Thoracic aorta (tissue), 2 donors: Measurements from ENCODE around the gene LRRC47. TPM values are rescaled to one million over a fixed set of nuclear protein-coding genes. Genes with fewer than 3 reads are reported as not detected.

Source experiments
- ATAC-seq: fragments of 150-250 bp; one replicate; pipeline ENCODE4 v1.8.0; 2017; ENCODE audit warnings: low read depth; ENCODE audit not compliant: insufficient number of reproducible peaks, low FRiP score
- DNase-seq: peaks from one replicate; pipeline ENCODE4 v3.0.0-alpha.2; 2020; ENCODE audit warnings: low spot score
- H3K27ac ChIP-seq, 2 donors: fragments of 200-600 bp; sonication (generic); 1 replicate in 1 of 2; 2 replicates in 1 of 2; pipeline ENCODE4 v1.5.1; 2016; ENCODE audit warnings: mild to moderate bottlenecking in 2 of 2, moderate library complexity in 2 of 2
- H3K27me3 ChIP-seq: fragments of 200-600 bp; sonication (generic); replicated peaks from 2 replicates; pipeline ENCODE4 v1.6.0; 2016; ENCODE audit warnings: mild to moderate bottlenecking; ENCODE audit not compliant: insufficient read depth
- H3K36me3 ChIP-seq: fragments of 200-600 bp; sonication (generic); one replicate; pipeline ENCODE4 v1.5.1; 2016
- H3K4me1 ChIP-seq, 2 donors: fragments of 200-600 bp; sonication (generic); 1 replicate in 1 of 2; 2 replicates in 1 of 2; pipeline versions ENCODE4 v1.5.1 to v1.6.0; 2016; ENCODE audit warnings: low read depth in 2 of 2, mild to moderate bottlenecking in 1 of 2; ENCODE audit not compliant: control insufficient read depth in 1 of 2
- H3K4me3 ChIP-seq: fragments of 200-600 bp; sonication (generic); 2 replicates; pipeline ENCODE4 v1.5.1; 2016; ENCODE audit warnings: mild to moderate bottlenecking
- H3K9me3 ChIP-seq: fragments of 200-600 bp; sonication (generic); 2 replicates; pipeline ENCODE4 v1.5.1; 2016
- CTCF ChIP-seq: fragments of 200-600 bp; sonication (generic); IDR thresholded peaks from one replicate; pipeline ENCODE4 v1.5.1; 2019; ENCODE audit warnings: antibody characterized with exemption
- total RNA-seq, 2 donors: library from RNA; depleted of rRNA; stranded (reverse); fragments of >200 nt; gene quantifications; one replicate each; pipeline versions ENCODE4 v1.1.0 to v1.2.3, GENCODE V29; 2016

LRRC47 gene
- total RNA-seq, 2 donors from 2014 or later: 36.0 to 38.2 TPM

- peak overlapping the region; percentile 90 for H3K4me3 ChIP-seq
- DNase-seq: peak; percentile 69
- TF ChIP-seq CTCF: no peak
- ATAC-seq: no peak
- H3K9me3 ChIP-seq: no peaks in the 10 kb centered on the region
- peak overlapping the region; percentile 62 to 72 for H3K27ac ChIP-seq
- peaks cover 6 to 23% of the 10 kb centered on the region in 2 donors for H3K4me1 ChIP-seq
- H3K36me3 ChIP-seq: no peaks in the 10 kb centered on the region
- H3K27me3 ChIP-seq: no peaks in the 10 kb centered on the region
These were observed 24.1 kb downstream of the LRRC47 start for GRCh38 chr1:3772027-3772714.

- H3K27ac ChIP-seq: no peak overlapping the region
- no peak for ATAC-seq
- TF ChIP-seq CTCF: no peak
These were observed 24.9 kb downstream of the LRRC47 start for GRCh38 chr1:3771108-3772026.

GRCh38 chr1:3770047-3770765 is 26.1 kb downstream of the LRRC47 start:
- Histone ChIP-seq H3K9me3 (no peaks in the 10 kb centered on the region), H3K4me1 (peaks cover 6 to 23% of the 10 kb centered on the region in 2 donors), H3K27ac (no peak overlapping the region), H3K27me3 (no peaks in the 10 kb centered on the region), H3K36me3 (no peaks in the 10 kb centered on the region), H3K4me3 (no peak overlapping the region)
- DNase-seq: no peak
- ATAC-seq: no peak
- TF ChIP-seq CTCF: no peak

More at GRCh38 chr1:3771108-3772026, 24.9 kb downstream of the LRRC47 start:
- Histone ChIP-seq H3K27me3 (no peaks in the 10 kb centered on the region), H3K9me3 (no peaks in the 10 kb centered on the region), H3K4me3 (peak overlapping the region; percentile 90), H3K36me3 (no peaks in the 10 kb centered on the region), H3K4me1 (peaks cover 6 to 23% of the 10 kb centered on the region in 2 donors)
- no peak for DNase-seq

GRCh38 chr1:3768811-3769390 is 27.4 kb downstream of the LRRC47 start:
- no peaks in the 10 kb centered on the region for H3K9me3 ChIP-seq
- no peak for TF ChIP-seq CTCF
- H3K4me3 ChIP-seq: no peak overlapping the region
- H3K4me1 ChIP-seq: peaks cover 6 to 23% of the 10 kb centered on the region in 2 donors
- no peaks in the 10 kb centered on the region for H3K36me3 ChIP-seq
- DNase-seq: no peak
- ATAC-seq: no peak
- H3K27ac ChIP-seq: no peak overlapping the region
- no peaks in the 10 kb centered on the region for H3K27me3 ChIP-seq
